Ishikawa (cell line): ENCODE measurements around the gene REG4.

ENCODE experiments used
- CEBPB ChIP-seq: IDR thresholded peaks from 2 replicates; pipeline ENCODE4 v1.6.1; 2012
- CREB1 ChIP-seq: IDR thresholded peaks from 2 replicates; pipeline ENCODE4 v1.6.1; 2012; ENCODE audit warnings: low read depth
- EGR1 ChIP-seq: IDR thresholded peaks from 2 replicates; pipeline ENCODE4 v1.6.1; 2012
- EP300 ChIP-seq: IDR thresholded peaks from 2 replicates; pipeline ENCODE4 v1.6.1; 2012; ENCODE audit warnings: borderline replicate concordance
- FOXM1 ChIP-seq: IDR thresholded peaks from 2 replicates; pipeline ENCODE4 v1.6.1; 2012; ENCODE audit warnings: low read depth, borderline replicate concordance
- MAX ChIP-seq: IDR thresholded peaks from 2 replicates; pipeline ENCODE4 v1.6.1; 2012
- NFIC ChIP-seq: IDR thresholded peaks from 2 replicates; pipeline ENCODE4 v1.6.1; 2012
- RAD21 ChIP-seq: IDR thresholded peaks from 2 replicates; pipeline ENCODE4 v1.6.1; 2012; ENCODE audit warnings: low read depth
- REST ChIP-seq: IDR thresholded peaks from 2 replicates; pipeline ENCODE4 v1.6.1; 2012; ENCODE audit warnings: low read depth, mild to moderate bottlenecking
- TAF1 ChIP-seq: IDR thresholded peaks from 2 replicates; pipeline ENCODE4 v1.6.1; 2012; ENCODE audit warnings: low read depth, mild to moderate bottlenecking
- TCF12 ChIP-seq: IDR thresholded peaks from 2 replicates; pipeline ENCODE4 v1.6.1; 2012; ENCODE audit warnings: low read depth
- TEAD4 ChIP-seq: IDR thresholded peaks from 2 replicates; pipeline ENCODE4 v1.6.1; 2012
- USF1 ChIP-seq: IDR thresholded peaks from 2 replicates; pipeline ENCODE4 v1.6.1; 2012
- YY1 ChIP-seq: IDR thresholded peaks from 2 replicates; pipeline ENCODE4 v1.6.1; 2012; ENCODE audit warnings: low read depth
- ZBTB7A ChIP-seq: IDR thresholded peaks from 2 replicates; pipeline ENCODE4 v1.6.1; 2012; ENCODE audit warnings: low read depth

REG4 gene

GRCh38 chr1:119794230-119794875 lies 16.9 kb downstream of the REG4 start:
- TF ChIP-seq CREB1 (no peak), REST (no peak), TEAD4 (no peak), FOXM1 (no peak), RAD21 (no peak), TAF1 (no peak), USF1 (no peak), EGR1 (no peak), CEBPB (no peak), MAX (no peak), TCF12 (no peak), EP300 (no peak), NFIC (no peak)

- no peak for TF ChIP-seq MAX
- TF ChIP-seq FOXM1, result no peak
- TF ChIP-seq USF1, result no peak
- TF ChIP-seq RAD21, result no peak
- TF ChIP-seq TAF1, result no peak
- no peak for TF ChIP-seq TEAD4
- TF ChIP-seq CEBPB, result no peak
- TF ChIP-seq ZBTB7A, result no peak
- no peak for TF ChIP-seq TCF12
- TF ChIP-seq EGR1, result no peak
- no peak for TF ChIP-seq NFIC
- TF ChIP-seq YY1, result no peak
- no peak for TF ChIP-seq REST
- no peak for TF ChIP-seq CREB1
- TF ChIP-seq EP300, result no peak
Measured at GRCh38 chr1:119791377-119791776, 19.9 kb downstream of the REG4 start.

- TF ChIP-seq REST (no peak), USF1 (no peak), YY1 (no peak), RAD21 (no peak), EGR1 (no peak), TCF12 (no peak)
Measured at GRCh38 chr1:119790451-119791198, 20.6 kb downstream of the REG4 start.

- TF ChIP-seq NFIC, result no peak
- no peak for TF ChIP-seq REST
- no peak for TF ChIP-seq EP300
- no peak for TF ChIP-seq MAX
- TF ChIP-seq ZBTB7A, result no peak
- TF ChIP-seq TEAD4, result no peak
- no peak for TF ChIP-seq RAD21
- TF ChIP-seq YY1, result no peak
- TF ChIP-seq CREB1, result no peak
- TF ChIP-seq USF1, result no peak
- no peak for TF ChIP-seq FOXM1
- TF ChIP-seq EGR1, result no peak
- no peak for TF ChIP-seq TAF1
- no peak for TF ChIP-seq CEBPB
- no peak for TF ChIP-seq TCF12
Measured at GRCh38 chr1:119787776-119788175, 23.5 kb downstream of the REG4 start.
